Peyer's patch (tissue), 4 donors: ENCODE results near the gene RNGTT.

Experiments used
- POLR2A ChIP-seq, 2 donors: fragments of 450-650 bp; IDR thresholded peaks; one replicate each; pipeline ENCODE4 v1.5.1; 2017; ENCODE audit warnings: antibody characterized with exemption in 2 of 2, mild to moderate bottlenecking in 2 of 2, moderate library complexity in 2 of 2
- TF ChIP-seq, protein P1 (sequence below), 6 experiments: fragments of 450-650 bp in 4 of 6; fragments of 200-600 bp in 2 of 6; sonication (generic) in 1 of 6; IDR thresholded peaks; one replicate each; pipeline ENCODE4 v1.5.1; 2017 to 2019; ENCODE audit warnings: antibody characterized with exemption in 6 of 6, mild to moderate bottlenecking in 3 of 6, moderate library complexity in 1 of 6

DNA sequence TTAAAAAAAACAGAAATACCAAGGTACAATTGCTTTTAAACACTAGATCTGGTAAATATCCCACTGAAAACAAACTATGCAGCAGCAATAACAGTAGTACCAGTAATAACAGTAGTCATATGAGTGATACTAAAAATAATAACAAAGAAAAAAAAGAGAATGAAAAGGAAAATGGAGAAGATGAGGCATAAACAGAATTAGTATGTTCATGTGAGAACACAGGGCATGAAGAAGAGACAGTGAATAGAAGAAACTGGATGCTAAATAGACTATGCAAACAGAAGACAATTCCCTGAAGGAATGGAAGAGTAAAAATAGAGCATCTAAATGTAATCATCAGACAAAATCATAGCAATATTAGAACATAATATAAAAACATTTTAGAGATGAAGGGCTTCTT lies 121.1 kb downstream of the RNGTT start:
- TF ChIP-seq, protein P1, sequence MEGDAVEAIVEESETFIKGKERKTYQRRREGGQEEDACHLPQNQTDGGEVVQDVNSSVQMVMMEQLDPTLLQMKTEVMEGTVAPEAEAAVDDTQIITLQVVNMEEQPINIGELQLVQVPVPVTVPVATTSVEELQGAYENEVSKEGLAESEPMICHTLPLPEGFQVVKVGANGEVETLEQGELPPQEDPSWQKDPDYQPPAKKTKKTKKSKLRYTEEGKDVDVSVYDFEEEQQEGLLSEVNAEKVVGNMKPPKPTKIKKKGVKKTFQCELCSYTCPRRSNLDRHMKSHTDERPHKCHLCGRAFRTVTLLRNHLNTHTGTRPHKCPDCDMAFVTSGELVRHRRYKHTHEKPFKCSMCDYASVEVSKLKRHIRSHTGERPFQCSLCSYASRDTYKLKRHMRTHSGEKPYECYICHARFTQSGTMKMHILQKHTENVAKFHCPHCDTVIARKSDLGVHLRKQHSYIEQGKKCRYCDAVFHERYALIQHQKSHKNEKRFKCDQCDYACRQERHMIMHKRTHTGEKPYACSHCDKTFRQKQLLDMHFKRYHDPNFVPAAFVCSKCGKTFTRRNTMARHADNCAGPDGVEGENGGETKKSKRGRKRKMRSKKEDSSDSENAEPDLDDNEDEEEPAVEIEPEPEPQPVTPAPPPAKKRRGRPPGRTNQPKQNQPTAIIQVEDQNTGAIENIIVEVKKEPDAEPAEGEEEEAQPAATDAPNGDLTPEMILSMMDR (IDR thresholded peaks at IDR 0.05): no peak
- TF ChIP-seq POLR2A (IDR thresholded peaks at IDR 0.05): no peak
